ENCODE data around the gene NEAT1. TPM values are rescaled to one million over a fixed set of nuclear protein-coding genes. Genes with fewer than 3 reads are reported as not detected.

Gene NEAT1
- total and polyA plus RNA-seq, 2 experiments from 2014 or later: 50.7 to 74.3 TPM

DNA sequence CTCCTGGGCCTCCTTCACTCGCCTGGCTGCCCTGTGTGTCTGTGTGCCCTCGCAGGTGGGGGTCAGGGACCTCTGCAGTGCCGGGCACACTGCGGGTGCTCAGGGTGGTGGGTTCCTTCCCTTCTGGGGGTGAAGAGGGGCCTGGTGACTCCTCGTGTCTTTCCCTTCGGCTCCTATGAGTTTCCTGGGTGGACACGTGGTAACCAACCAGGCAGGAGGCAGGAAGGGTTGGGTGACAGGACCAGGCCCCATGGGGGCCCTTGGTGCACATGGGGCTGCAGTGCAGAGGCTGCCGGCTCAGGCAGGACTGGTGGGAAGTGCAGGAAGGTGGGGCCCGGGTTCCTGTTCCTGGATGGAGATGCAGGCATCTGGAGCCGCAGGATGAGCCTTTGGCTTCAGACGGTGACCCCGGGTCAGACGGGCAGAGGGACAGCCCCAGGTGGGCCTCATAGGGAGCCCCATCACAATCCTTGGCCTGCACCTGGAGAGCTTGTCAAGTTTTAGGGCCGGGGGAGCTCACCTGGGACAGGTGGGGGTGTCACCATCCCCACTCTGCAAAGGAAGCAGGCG lies 26.6 kb upstream of the NEAT1 start:
- Histone ChIP-seq H3K27me3 (replicated peaks; ENCODE audit: insufficient read depth) (no peaks in the 10 kb centered on the region), H3K36me3 (ENCODE audit: low read depth) (peaks cover 9% of the 10 kb centered on the region; the same call in 1 of the 2 replicates), H4K20me1 (ENCODE audit: insufficient read depth) (no peaks in the 10 kb centered on the region), H3K79me2 (ENCODE audit: insufficient read depth) (peaks cover 75% of the 10 kb centered on the region), H3K4me2 (ENCODE audit: unreplicated experiment) (no peak overlapping the region), H3K9ac (no peak overlapping the region), H3K4me3 (no peak overlapping the region), H3K9me3 (ENCODE audit: low read depth) (no peaks in the 10 kb centered on the region), H3K9me2 (ENCODE audit: insufficient read depth) (no peaks in the 10 kb centered on the region), H3K4me1 (ENCODE audit: insufficient read depth) (peaks cover 9% of the 10 kb centered on the region), H3K27ac (no peak overlapping the region), H3F3A (ENCODE audit: insufficient read depth) (no peaks in the 10 kb centered on the region; the same call in 1 of the 2 replicates), H2AFZ (no peak overlapping the region)
- in situ Hi-C loops (cut with MboI): no loop called here
- no peak for TF ChIP-seq EZH2phosphoT487 (IDR thresholded peaks at IDR 0.05; ENCODE audit: insufficient read depth, low read depth)
- TF ChIP-seq EZH2 (IDR thresholded peaks at IDR 0.05; ENCODE audit: insufficient read depth, poor library complexity, severe bottlenecking): no peak
- 93 to 95% methylated on average over 13 of the region's 15 CpGs for WGBS, 2 experiments (ENCODE audit: low coverage in 1 of 2, low lambda C conversion rate in 2 of 2, missing lambda C conversion rate in 2 of 2)
- DNase-seq: no peak

- DNase-seq: no peak
- no peak for TF ChIP-seq EZH2phosphoT487 (IDR thresholded peaks at IDR 0.05; ENCODE audit: insufficient read depth, low read depth)
- TF ChIP-seq EZH2 (IDR thresholded peaks at IDR 0.05; ENCODE audit: insufficient read depth, poor library complexity, severe bottlenecking): no peak
- peaks cover 13% of the 10 kb centered on the region; the same call in 1 of the 2 replicates for H3K36me3 ChIP-seq (ENCODE audit: low read depth)
- H3K79me2 ChIP-seq (ENCODE audit: insufficient read depth): peaks cover 72% of the 10 kb centered on the region
- no peaks in the 10 kb centered on the region for H3K9me2 ChIP-seq (ENCODE audit: insufficient read depth)
- no peak overlapping the region for H2AFZ ChIP-seq
- H4K20me1 ChIP-seq (ENCODE audit: insufficient read depth): no peaks in the 10 kb centered on the region
- H3K27ac ChIP-seq: no peak overlapping the region
- peaks cover 3% of the 10 kb centered on the region; the same call in 1 of the 2 replicates for H3F3A ChIP-seq (ENCODE audit: insufficient read depth)
- H3K9me3 ChIP-seq (ENCODE audit: low read depth): no peaks in the 10 kb centered on the region
- 92 to 94% methylated on average over 32 to 38 of the region's 38 CpGs for WGBS, 2 experiments (ENCODE audit: low coverage in 1 of 2, low lambda C conversion rate in 2 of 2, missing lambda C conversion rate in 2 of 2)
- no peaks in the 10 kb centered on the region for H3K27me3 ChIP-seq (replicated peaks; ENCODE audit: insufficient read depth)
- H3K4me3 ChIP-seq: no peak overlapping the region
- no peak overlapping the region for H3K9ac ChIP-seq
- in situ Hi-C loops (cut with MboI): no loop called here
- no peaks in the 10 kb centered on the region for H3K4me1 ChIP-seq (ENCODE audit: insufficient read depth)
- no peak overlapping the region for H3K4me2 ChIP-seq (ENCODE audit: unreplicated experiment)
These were observed 25.5 kb upstream of the NEAT1 start for GRCh38 chr11:65396769-65397745.

DNA sequence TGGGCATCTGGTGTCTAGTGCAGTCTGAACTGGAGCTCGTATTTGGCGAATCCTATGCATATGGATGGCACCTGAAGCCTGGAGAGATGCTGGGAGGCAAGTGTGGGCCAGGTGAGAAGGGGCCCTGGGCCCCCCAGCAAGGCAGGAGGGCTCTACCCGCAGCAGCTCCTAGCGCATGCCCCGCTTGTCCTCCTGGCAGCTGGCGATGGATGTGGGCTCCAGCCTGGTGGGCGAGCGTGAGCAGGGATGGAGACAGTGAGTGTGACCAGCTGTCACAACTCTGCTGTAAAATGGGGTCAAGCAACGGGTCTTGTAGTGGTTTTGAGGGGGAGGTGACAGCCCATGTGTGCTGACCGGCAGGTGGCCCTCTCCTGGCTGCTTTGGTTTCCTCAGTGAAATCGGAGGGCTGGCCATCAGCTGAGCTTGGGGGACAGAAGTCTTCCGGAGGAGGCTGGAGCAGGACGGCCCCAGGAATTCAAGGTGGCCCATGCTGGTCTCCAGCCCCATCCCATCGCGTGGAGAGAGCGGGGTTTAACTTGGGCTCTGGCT lies 24.2 kb upstream of the NEAT1 start:
- Histone ChIP-seq H3K4me2 (ENCODE audit: unreplicated experiment) (no peak overlapping the region), H4K20me1 (ENCODE audit: insufficient read depth) (no peaks in the 10 kb centered on the region), H3K36me3 (ENCODE audit: low read depth) (peaks cover 15% of the 10 kb centered on the region; the same call in 1 of the 2 replicates), H3K79me2 (ENCODE audit: insufficient read depth) (peaks cover 67% of the 10 kb centered on the region), H3K9me2 (ENCODE audit: insufficient read depth) (no peaks in the 10 kb centered on the region), H3K9ac (no peak overlapping the region), H3K27me3 (replicated peaks; ENCODE audit: insufficient read depth) (no peaks in the 10 kb centered on the region), H3K4me1 (ENCODE audit: insufficient read depth) (no peaks in the 10 kb centered on the region), H3F3A (ENCODE audit: insufficient read depth) (peaks cover 9% of the 10 kb centered on the region; the same call in 1 of the 2 replicates), H3K4me3 (no peak overlapping the region), H2AFZ (no peak overlapping the region), H3K9me3 (ENCODE audit: low read depth) (no peaks in the 10 kb centered on the region), H3K27ac (no peak overlapping the region)
- WGBS, 2 experiments (ENCODE audit: low coverage in 1 of 2, low lambda C conversion rate in 2 of 2, missing lambda C conversion rate in 2 of 2): 83 to 86% methylated on average over 16 of the region's 16 CpGs
- no peak for TF ChIP-seq EZH2phosphoT487 (IDR thresholded peaks at IDR 0.05; ENCODE audit: insufficient read depth, low read depth)
- TF ChIP-seq EZH2 (IDR thresholded peaks at IDR 0.05; ENCODE audit: insufficient read depth, poor library complexity, severe bottlenecking): no peak
- no peak for DNase-seq
- in situ Hi-C loops (cut with MboI): no loop called here

- H3K9me2 ChIP-seq (ENCODE audit: insufficient read depth): no peaks in the 10 kb centered on the region
- H3K4me1 ChIP-seq (ENCODE audit: insufficient read depth): no peaks in the 10 kb centered on the region
- no peaks in the 10 kb centered on the region for H4K20me1 ChIP-seq (ENCODE audit: insufficient read depth)
- no peak overlapping the region for H3K4me3 ChIP-seq
- H3F3A ChIP-seq (ENCODE audit: insufficient read depth): peaks cover 9% of the 10 kb centered on the region; the same call in 1 of the 2 replicates
- H3K79me2 ChIP-seq (ENCODE audit: insufficient read depth): peaks cover 59% of the 10 kb centered on the region
- in situ Hi-C loops (cut with MboI): no loop called here
- H3K4me2 ChIP-seq (ENCODE audit: unreplicated experiment): no peak overlapping the region
- H3K9ac ChIP-seq: no peak overlapping the region
- no peak overlapping the region for H3K27ac ChIP-seq
- 93% methylated on average over 12 to 13 of the region's 13 CpGs for WGBS, 2 experiments (ENCODE audit: low coverage in 1 of 2, low lambda C conversion rate in 2 of 2, missing lambda C conversion rate in 2 of 2)
- no peaks in the 10 kb centered on the region for H3K9me3 ChIP-seq (ENCODE audit: low read depth)
- peaks cover 15% of the 10 kb centered on the region; the same call in 1 of the 2 replicates for H3K36me3 ChIP-seq (ENCODE audit: low read depth)
- H3K27me3 ChIP-seq (replicated peaks; ENCODE audit: insufficient read depth): no peaks in the 10 kb centered on the region
- H2AFZ ChIP-seq: no peak overlapping the region
- TF ChIP-seq EZH2 (IDR thresholded peaks at IDR 0.05; ENCODE audit: insufficient read depth, poor library complexity, severe bottlenecking) (no peak), EZH2phosphoT487 (IDR thresholded peaks at IDR 0.05; ENCODE audit: insufficient read depth, low read depth) (no peak)
- DNase-seq: no peak
These were observed 23.3 kb upstream of the NEAT1 start for GRCh38 chr11:65399249-65399648.
